Transverse colon (tissue), 4 donors: ENCODE measurements around the gene TEX44. TPM values are rescaled to one million over a fixed set of nuclear protein-coding genes. Genes with fewer than 3 reads are reported as not detected.

Source experiments
- DNase-seq: peaks from one replicate; pipeline ENCODE4 v3.0.0-alpha.2; 2019
- H3K27ac ChIP-seq, 4 donors: fragments of 200-600 bp; sonication (generic); 2 replicates each; pipeline ENCODE4 v1.5.1; 2016 to 2018; ENCODE audit warnings: inconsistent platforms in 4 of 4
- H3K27me3 ChIP-seq: fragments of 200-600 bp; sonication (generic); 2 replicates; pipeline ENCODE4 v1.5.1; 2017; ENCODE audit warnings: inconsistent platforms
- H3K36me3 ChIP-seq, 4 donors: fragments of 200-600 bp; sonication (generic); 2 replicates each; pipeline ENCODE4 v1.5.1; 2017 to 2019; ENCODE audit warnings: inconsistent platforms in 4 of 4
- H3K4me1 ChIP-seq, 4 donors: fragments of 200-600 bp; sonication (generic); 2 replicates each; pipeline ENCODE4 v1.5.1; 2017 to 2020; ENCODE audit warnings: inconsistent platforms in 4 of 4
- H3K4me3 ChIP-seq, 4 donors: fragments of 200-600 bp; sonication (generic); 1 replicate in 1 of 4; 2 replicates in 3 of 4; pipeline versions ENCODE4 v1.5.1 to v1.6.1; 2017 to 2019; ENCODE audit warnings: inconsistent platforms in 4 of 4
- H3K9me3 ChIP-seq, 2 donors: fragments of 200-600 bp; sonication (generic); 2 replicates each; pipeline ENCODE4 v1.5.1; 2017 to 2019; ENCODE audit warnings: inconsistent platforms in 2 of 2
- CTCF ChIP-seq, 5 experiments: fragments of 200-600 bp in 3 of 5; fragments of 450-650 bp in 2 of 5; sonication (generic) in 3 of 5; IDR thresholded peaks; 1 replicate in 2 of 5; 2 replicates in 3 of 5; pipeline ENCODE4 v1.5.1; 2016 to 2017; ENCODE audit warnings: antibody characterized with exemption in 5 of 5, inconsistent platforms in 3 of 5, mild to moderate bottlenecking in 2 of 5, moderate library complexity in 1 of 5
- EP300 ChIP-seq: sonication (generic); formaldehyde crosslinking; IDR thresholded peaks from one replicate; pipeline ENCODE4 v1.6.1; 2017; ENCODE audit warnings: antibody characterized with exemption, low read depth
- POLR2A ChIP-seq: fragments of 450-650 bp; IDR thresholded peaks from one replicate; pipeline ENCODE4 v1.6.1; 2016; ENCODE audit warnings: antibody characterized with exemption, mild to moderate bottlenecking, moderate library complexity
- POLR2AphosphoS5 ChIP-seq, 3 donors: sonication (generic); formaldehyde crosslinking; IDR thresholded peaks; one replicate each; pipeline ENCODE4 v1.6.1; 2016; ENCODE audit warnings: antibody characterized with exemption in 3 of 3
- WGBS, 2 donors: methylation state at CpG; one replicate each; pipeline ENCODE4 v1.1.5; 2018; ENCODE audit warnings: low coverage in 1 of 2; 5-methylcytosine and 5-hydroxymethylcytosine counted together
- in situ Hi-C, 4 donors: fragments of 200-750 bp; cut with MboI; loops; one replicate each; pipeline versions ENCODE4 v1.15.0 to v1.15.1; 2017; ENCODE audit warnings: low sequenced_read_pairs in 3 of 4, low pct_ligation_motif_present in 1 of 4, low pct_unique_long_range_greater_than_20kb in 1 of 4
- intact Hi-C: fragments of 100-400 bp; cut with DNase I; formaldehyde crosslinking; loops from one replicate; pipeline ENCODE4 v1.15.1; 2023; ENCODE audit warnings: low total_unique reads
- total RNA-seq, 4 donors: library from RNA; depleted of rRNA; stranded (reverse); fragments of >200 nt; gene quantifications; one replicate each; pipeline ENCODE4 v1.1.0, GENCODE V29; 2016

Gene TEX44
- total RNA-seq, 4 donors from 2014 or later: not detected

GRCh38 chr2:231593666-231594065 is 1.0 kb downstream of the TEX44 start:
- no peak for DNase-seq
- in situ Hi-C loops (no loop called here), intact Hi-C loops (no loop called here)

GRCh38 chr2:231597014-231597611 is 4.4 kb downstream of the TEX44 start:
- 69% methylated on average over 18 of the region's 18 CpGs; no CpG with 5 or more reads in 1 of the 2 donors for WGBS, 2 donors
- Histone ChIP-seq H3K4me3 (no peak overlapping the region), H3K9me3 (no peaks in the 10 kb centered on the region), H3K36me3 (no peaks in the 10 kb centered on the region), H3K4me1 (peaks cover 0 to 13% (median 0%) of the 10 kb centered on the region in 4 donors), H3K27ac (no peak overlapping the region), H3K27me3 (no peaks in the 10 kb centered on the region)
- in situ Hi-C loops: no loop called here
- TF ChIP-seq POLR2A: no peak
- no peak for TF ChIP-seq CTCF (IDR thresholded peaks at IDR 0.05)
- no peak for TF ChIP-seq EP300
- no peak for TF ChIP-seq POLR2AphosphoS5 (IDR thresholded peaks at IDR 0.05)
- DNase-seq: no peak
- intact Hi-C loops: loop anchor here (2.0 kb wide), 1 partner anchor 70 kb away; no protein-coding TSS in a partner anchor

More at GRCh38 chr2:231593666-231594065, 1.0 kb downstream of the TEX44 start:
- TF ChIP-seq CTCF (IDR thresholded peaks at IDR 0.05) (no peak), POLR2A (no peak), EP300 (no peak), POLR2AphosphoS5 (IDR thresholded peaks at IDR 0.05) (no peak)
- H3K4me1 ChIP-seq: no peaks in the 10 kb centered on the region
- H3K27ac ChIP-seq: no peak overlapping the region
- WGBS, 2 donors: 94% methylated on average over 13 of the region's 16 CpGs; no CpG with 5 or more reads in 1 of the 2 donors
- no peaks in the 10 kb centered on the region for H3K27me3 ChIP-seq
- H3K36me3 ChIP-seq: no peaks in the 10 kb centered on the region
- no peak overlapping the region for H3K4me3 ChIP-seq
- no peaks in the 10 kb centered on the region for H3K9me3 ChIP-seq

- no peak for DNase-seq
- in situ Hi-C loops: no loop called here
- 90 to 100% methylated on average over 1 to 8 of the region's 8 CpGs for WGBS, 2 donors
- Histone ChIP-seq H3K4me3 (no peak overlapping the region), H3K27me3 (no peaks in the 10 kb centered on the region), H3K4me1 (peaks cover 0 to 15% (median 0%) of the 10 kb centered on the region in 4 donors), H3K27ac (no peak overlapping the region), H3K36me3 (no peaks in the 10 kb centered on the region), H3K9me3 (no peaks in the 10 kb centered on the region)
- TF ChIP-seq POLR2AphosphoS5 (IDR thresholded peaks at IDR 0.05) (no peak), POLR2A (no peak), CTCF (IDR thresholded peaks at IDR 0.05) (no peak), EP300 (no peak)
- intact Hi-C loops: loop anchor here (2.0 kb wide), 1 partner anchor 71 kb away; no protein-coding TSS in a partner anchor
Measured at GRCh38 chr2:231597627-231598026, 5.0 kb downstream of the TEX44 start.

GRCh38 chr2:231600619-231601355 is 8.1 kb downstream of the TEX44 start:
- in situ Hi-C loops (loop anchor here in 1 of 4 donors (5.0 kb wide), 1 partner anchor 83 kb away; no protein-coding TSS in a partner anchor), intact Hi-C loops (no loop called here)
- Histone ChIP-seq H3K27me3 (no peaks in the 10 kb centered on the region), H3K36me3 (no peaks in the 10 kb centered on the region), H3K4me3 (no peak overlapping the region), H3K4me1 (peaks cover 18 to 42% (median 24%) of the 10 kb centered on the region in 4 donors), H3K9me3 (no peaks in the 10 kb centered on the region), H3K27ac (peak overlapping the region in 3 of 4 donors; percentile 26 to 99 (median 96))
- DNase-seq: no peak
- TF ChIP-seq CTCF (IDR thresholded peaks at IDR 0.05): no peak
- WGBS, 2 donors: 70 to 79% methylated on average over 2 to 11 of the region's 11 CpGs
